ENCODE measurements around the gene PRIM2.
"Not testable (repeated sequence)": the region's sequence is repeated elsewhere in the genome, so short reads cannot be mapped to it uniquely, and the experiment has no call there.

Gene PRIM2

GRCh38 chr6:57368965-57369731 lies 51.7 kb downstream of the PRIM2 start:
- DNase-seq, result not testable (repeated sequence)

GRCh38 chr6:57371779-57372178 lies 54.3 kb downstream of the PRIM2 start:
- DNase-seq, result not testable (repeated sequence)

GRCh38 chr6:57374764-57375163 lies 57.3 kb downstream of the PRIM2 start:
- DNase-seq, result not testable (repeated sequence)

GRCh38 chr6:57376083-57376482 lies 58.7 kb downstream of the PRIM2 start:
- DNase-seq, result not testable (repeated sequence)

- DNase-seq, result not testable (repeated sequence)
These were observed 71.7 kb downstream of the PRIM2 start for GRCh38 chr6:57389038-57389592.

- not testable (repeated sequence) for DNase-seq
These were observed 73.4 kb downstream of the PRIM2 start for GRCh38 chr6:57390818-57391217.

- DNase-seq, result not testable (repeated sequence)
These were observed 74.6 kb downstream of the PRIM2 start for GRCh38 chr6:57392047-57392446.

GRCh38 chr6:57419341-57419740 lies 101.9 kb downstream of the PRIM2 start:
- DNase-seq, result not testable (repeated sequence)

GRCh38 chr6:57421503-57421902 lies 104.1 kb downstream of the PRIM2 start:
- no peak for DNase-seq

GRCh38 chr6:57423468-57423867 lies 106.0 kb downstream of the PRIM2 start:
- no peak for DNase-seq

- DNase-seq, result not testable (repeated sequence)
These were observed 114.3 kb downstream of the PRIM2 start for GRCh38 chr6:57431742-57432141.

- DNase-seq, result no peak
These were observed 114.7 kb downstream of the PRIM2 start for GRCh38 chr6:57432157-57432556.

- no peak for DNase-seq
These were observed 115.7 kb downstream of the PRIM2 start for GRCh38 chr6:57432919-57433684.

- DNase-seq, result not testable (repeated sequence)
These were observed 116.4 kb downstream of the PRIM2 start for GRCh38 chr6:57433790-57434189.

- DNase-seq, result no peak
These were observed 117.5 kb downstream of the PRIM2 start for GRCh38 chr6:57434944-57435343.

GRCh38 chr6:57435475-57436160 lies 118.2 kb downstream of the PRIM2 start:
- DNase-seq, result no peak

GRCh38 chr6:57440735-57441134 lies 123.3 kb downstream of the PRIM2 start:
- not testable (repeated sequence) for DNase-seq

- DNase-seq, result not testable (repeated sequence)
These were observed 124.7 kb downstream of the PRIM2 start for GRCh38 chr6:57442133-57442532.

- not testable (repeated sequence) for DNase-seq
These were observed 125.8 kb downstream of the PRIM2 start for GRCh38 chr6:57443181-57443580.

- DNase-seq, result not testable (repeated sequence)
These were observed 127.4 kb downstream of the PRIM2 start for GRCh38 chr6:57444787-57445186.

GRCh38 chr6:57445379-57445778 lies 127.9 kb downstream of the PRIM2 start:
- not testable (repeated sequence) for DNase-seq

- DNase-seq, result not testable (repeated sequence)
These were observed 128.5 kb downstream of the PRIM2 start for GRCh38 chr6:57445790-57446468.

All from stimulated activated CD4-positive, alpha-beta T cell treated with anti-CD3 and anti-CD28 coated beads, Interleukin-15, amount 100 ng/mL, for 24 hours (primary cell).